HT1080 (cell line): Measurements from ENCODE around the gene ATIC. TPM values are rescaled to one million over a fixed set of nuclear protein-coding genes. Genes with fewer than 3 reads are reported as not detected.
A peak's percentile ranks its signal among the peaks of the same experiment; 100 is the strongest.
"Not testable (repeated sequence)": the region's sequence is repeated elsewhere in the genome, so short reads cannot be mapped to it uniquely, and the experiment has no call there.

Source experiments
- DNase-seq: peaks from one replicate; pipeline ENCODE4 v3.0.0-alpha.2; 2015; ENCODE audit warnings: low read depth
- polyA plus RNA-seq, 2 experiments: library from polyadenylated mRNA; depleted of rRNA; stranded (reverse); fragments of >200 nt; gene quantifications; 2 replicates each; pipeline ENCODE4 v1.2.3, GENCODE V29; 2015
- total RNA-seq: library from RNA; depleted of rRNA; stranded (reverse); fragments of >200 nt; shearing (Covaris generic); gene quantifications from 2 replicates; pipeline ENCODE4 v1.2.3, GENCODE V29; 2014; rRNA removed

Gene ATIC
- total RNA-seq, result 25.2 and 28.9 TPM in 2 replicates
- polyA plus RNA-seq (2015; cell fraction: cytosol; rRNA removed), result 148 and 151 TPM in 2 replicates
- polyA plus RNA-seq (2015; cell fraction: nucleus; rRNA removed), result 268 and 283 TPM in 2 replicates

- DNase-seq, result peak; percentile 97
Observed at GRCh38 chr2:215311625-215312396, at the start of gene ATIC. Gene ATIC (plus strand): TSS chr2:215312059. CDS start chr2:215312143, 84 bp downstream.

- DNase-seq, result no peak
Observed at GRCh38 chr2:215262303-215262702, 49.6 kb upstream of the ATIC start.

GRCh38 chr2:215262741-215263362, 49.0 kb upstream of the ATIC start:
- DNase-seq, result no peak

- no peak for DNase-seq
Observed at GRCh38 chr2:215264374-215264773, 47.5 kb upstream of the ATIC start.

- peak; percentile 73 for DNase-seq
Observed at GRCh38 chr2:215269397-215270117, 42.3 kb upstream of the ATIC start.

- no peak for DNase-seq
Observed at GRCh38 chr2:215270118-215270451, 41.8 kb upstream of the ATIC start.

- DNase-seq, result no peak
Observed at GRCh38 chr2:215271446-215271845, 40.4 kb upstream of the ATIC start.

GRCh38 chr2:215272918-215273317, 38.9 kb upstream of the ATIC start:
- DNase-seq, result no peak

GRCh38 chr2:215274829-215275228, 37.0 kb upstream of the ATIC start:
- DNase-seq, result no peak

- no peak for DNase-seq
Observed at GRCh38 chr2:215275824-215276223, 36.0 kb upstream of the ATIC start.

GRCh38 chr2:215277944-215278343, 33.9 kb upstream of the ATIC start:
- DNase-seq, result peak; percentile 26

- DNase-seq, result peak; percentile 57
Observed at GRCh38 chr2:215280326-215280725, 31.5 kb upstream of the ATIC start.

- DNase-seq, result no peak
Observed at GRCh38 chr2:215283221-215283620, 28.6 kb upstream of the ATIC start.

GRCh38 chr2:215286309-215286708, 25.6 kb upstream of the ATIC start:
- DNase-seq, result no peak

GRCh38 chr2:215288112-215288815, 23.6 kb upstream of the ATIC start:
- no peak for DNase-seq

GRCh38 chr2:215290980-215291599, 20.8 kb upstream of the ATIC start:
- DNase-seq, result no peak

- no peak for DNase-seq
Observed at GRCh38 chr2:215293879-215294278, 18.0 kb upstream of the ATIC start.

GRCh38 chr2:215299337-215299859, 12.5 kb upstream of the ATIC start:
- no peak for DNase-seq

- no peak for DNase-seq
Observed at GRCh38 chr2:215301994-215302393, 9.9 kb upstream of the ATIC start.

- DNase-seq, result not testable (repeated sequence)
Observed at GRCh38 chr2:215311259-215311624, 617 bp upstream of the ATIC start.

- DNase-seq, result no peak
Observed at GRCh38 chr2:215313255-215313613, 1.4 kb downstream of the ATIC start.
